Hindlimb muscle (tissue), 1 donor: Measurements from ENCODE around the gene IGFL3. TPM values are rescaled to one million over a fixed set of nuclear protein-coding genes. Genes with fewer than 3 reads are reported as not detected.

Experiments
- DNase-seq: peaks from one replicate; pipeline ENCODE4 v3.0.0-alpha.2; 2013
- polyA plus RNA-seq: library from polyadenylated mRNA; unstranded; fragments of 120-200 nt; gene quantifications from one replicate; pipeline ENCODE4 v1.2.1, GENCODE V29; 2013; ENCODE audit not compliant: insufficient read length

The IGFL3 gene
- polyA plus RNA-seq, 1 donor, result not detected

- no peak for DNase-seq
These were observed 48.2 kb downstream of the IGFL3 start for GRCh38 chr19:46076031-46076880.

DNA sequence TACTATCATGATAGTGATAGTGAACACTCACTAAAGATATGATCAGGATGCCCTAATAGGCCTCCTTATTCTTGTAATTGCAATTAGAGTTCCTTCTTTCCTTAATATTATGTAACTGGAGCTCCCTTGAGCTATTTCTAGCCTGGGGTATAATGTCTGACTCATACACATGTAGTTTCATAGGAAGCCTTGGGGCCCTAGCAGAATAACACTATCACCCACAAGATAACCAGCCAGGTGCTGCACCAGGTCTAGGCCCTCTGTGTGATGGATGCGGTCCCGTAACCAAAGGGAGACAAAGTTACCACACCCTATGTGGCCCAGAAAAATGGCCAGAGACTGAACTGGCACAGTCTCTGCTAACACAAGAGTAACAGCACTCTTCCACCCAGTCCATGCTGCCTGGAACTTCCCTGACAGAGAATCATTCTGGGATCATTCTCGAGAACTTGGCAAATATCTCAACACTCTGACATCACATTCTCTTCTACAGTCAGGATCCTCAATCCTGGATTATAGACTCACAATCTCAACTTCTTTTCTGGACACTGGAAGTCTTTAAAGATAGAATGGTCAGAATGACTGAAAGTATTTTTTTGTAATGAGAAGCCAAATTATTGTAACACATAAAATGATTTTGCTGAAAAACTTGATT, 51.1 kb downstream of the IGFL3 start:
- no peak for DNase-seq

Other genes with a start within 250 kb of the IGFL3 start
- gene IRF2BP1, start 238.5 kb downstream of the IGFL3 start, polyA plus RNA-seq, result 20.8 TPM
- 4.8 TPM for gene MYPOP, start 222.1 kb downstream of the IGFL3 start, polyA plus RNA-seq
- gene NANOS2, start 209.9 kb downstream of the IGFL3 start, polyA plus RNA-seq, result not detected
- 5.0 TPM for gene NOVA2, start 150.8 kb downstream of the IGFL3 start, polyA plus RNA-seq
- 9.0 TPM for gene CCDC61, start 129.2 kb downstream of the IGFL3 start, polyA plus RNA-seq
- 0.83 TPM for gene PGLYRP1, start 101.6 kb downstream of the IGFL3 start, polyA plus RNA-seq
- 5.7 TPM for gene IGFL4, start 83.7 kb downstream of the IGFL3 start, polyA plus RNA-seq
- 0.44 TPM for gene IGFL2, start 23.6 kb upstream of the IGFL3 start, polyA plus RNA-seq
- gene IGFL1, start 105.1 kb upstream of the IGFL3 start, polyA plus RNA-seq, result not detected
- gene HIF3A, start 172.4 kb upstream of the IGFL3 start, polyA plus RNA-seq, result 412 TPM
- gene PPP5C, start 222.4 kb upstream of the IGFL3 start, polyA plus RNA-seq, result 73.4 TPM